Hematopoietic multipotent progenitor cell treated with erythropoietin and hydrocortisone succinate and interleukin-3 and kit ligand, for 17 days (in vitro differentiated cells): ENCODE data around the gene GJA4.

Source experiments
- DNase-seq: peaks from one replicate; pipeline ENCODE4 v3.0.0-alpha.2; 2015; ENCODE audit warnings: low spot score

The GJA4 gene

DNA sequence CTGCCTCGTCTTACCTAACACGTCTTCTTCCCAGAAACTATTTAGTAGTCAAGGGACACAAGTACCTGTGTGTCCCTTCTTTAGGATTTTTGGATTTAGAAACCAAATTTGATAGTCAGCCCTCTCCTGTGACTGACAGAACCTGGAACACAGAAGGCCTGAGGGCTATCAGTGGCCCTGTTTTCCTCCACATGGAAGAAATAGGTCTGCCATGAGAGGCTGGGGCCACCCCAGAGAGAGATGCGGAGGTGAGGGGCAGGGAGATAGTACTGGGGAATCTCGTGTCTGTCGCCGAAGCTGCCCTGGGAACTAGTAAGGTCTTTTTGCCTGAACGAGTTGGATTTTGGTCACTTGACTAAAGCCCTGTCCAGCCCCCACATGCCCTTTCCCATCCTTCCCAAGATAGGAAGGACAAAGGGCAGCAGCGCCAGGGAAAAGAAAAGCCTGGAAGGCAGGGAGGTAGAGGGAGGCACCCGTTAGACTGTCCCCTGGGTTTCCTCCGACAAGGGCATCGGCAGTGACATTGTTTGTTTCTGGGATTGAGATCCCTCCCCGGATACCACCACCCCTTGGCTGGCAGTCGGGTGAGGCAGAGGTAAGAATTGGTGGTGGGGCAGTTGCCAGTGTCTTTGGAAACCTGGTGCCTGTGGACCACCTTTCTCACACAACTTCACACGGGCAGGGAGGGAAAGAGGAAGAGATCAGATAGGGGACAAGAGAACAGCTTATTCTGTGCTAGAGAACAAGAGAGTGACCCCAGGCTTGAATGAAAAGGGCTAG, 46.9 kb downstream of the GJA4 start:
- no peak for DNase-seq

DNA sequence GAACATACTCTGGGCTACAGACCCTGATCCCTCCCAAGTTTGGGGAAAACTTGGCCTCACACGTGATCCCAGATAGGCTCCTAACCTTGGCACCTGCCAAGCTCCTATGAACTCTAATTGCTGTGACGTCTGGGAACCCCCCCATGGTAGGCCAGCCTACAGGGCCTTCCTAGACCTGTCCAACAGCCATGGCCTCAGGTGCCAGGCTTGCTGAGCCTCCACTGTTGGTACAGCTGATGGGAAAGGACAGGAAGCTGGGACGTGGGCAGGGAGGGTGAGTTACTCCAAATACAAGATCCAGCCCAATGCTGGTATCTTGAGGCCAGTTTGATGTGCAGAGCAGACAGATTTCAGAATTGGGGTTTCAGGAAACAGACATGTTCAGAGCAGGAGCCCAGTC, 47.6 kb downstream of the GJA4 start:
- no peak for DNase-seq

DNA sequence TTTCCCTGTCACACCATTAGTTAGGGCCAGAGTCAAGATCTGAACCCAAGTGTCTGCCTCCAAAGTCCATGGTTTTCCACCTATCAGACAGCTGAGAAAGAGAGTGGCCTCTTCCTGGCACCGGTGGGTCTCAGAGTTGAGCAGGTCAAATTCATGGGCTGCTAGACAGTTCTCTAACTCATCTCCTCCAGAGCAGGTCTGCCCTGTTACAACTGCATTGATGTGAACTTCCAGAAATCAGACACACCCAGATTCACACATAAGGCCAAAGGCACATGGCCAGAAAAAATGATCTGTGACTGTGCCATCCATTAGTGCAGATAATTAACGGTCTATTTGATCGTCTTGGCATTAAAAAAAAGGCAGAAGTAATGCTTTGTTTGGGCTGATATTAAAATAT, 49.3 kb downstream of the GJA4 start:
- DNase-seq, result no peak

DNA sequence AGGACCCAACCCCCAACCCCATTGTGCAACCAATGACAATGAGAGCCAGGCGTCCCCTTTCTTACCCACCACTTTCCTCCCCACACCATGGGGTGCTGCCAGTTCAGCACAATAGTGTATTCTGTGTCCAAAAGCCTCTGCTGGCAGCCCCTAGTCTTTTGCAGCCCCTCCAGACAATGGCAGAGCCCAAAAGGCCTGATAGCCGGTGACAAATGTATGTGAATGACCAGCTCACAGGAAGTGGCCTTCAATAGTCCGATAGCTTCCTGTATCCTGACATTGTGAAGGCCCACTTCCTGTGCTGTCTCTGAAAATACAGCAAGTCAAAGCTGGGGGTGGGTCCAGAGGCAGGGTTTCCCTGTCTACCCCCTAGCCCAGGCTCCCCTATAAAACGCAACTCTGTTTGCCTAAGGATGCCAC, 50.2 kb downstream of the GJA4 start:
- DNase-seq, result no peak

DNA sequence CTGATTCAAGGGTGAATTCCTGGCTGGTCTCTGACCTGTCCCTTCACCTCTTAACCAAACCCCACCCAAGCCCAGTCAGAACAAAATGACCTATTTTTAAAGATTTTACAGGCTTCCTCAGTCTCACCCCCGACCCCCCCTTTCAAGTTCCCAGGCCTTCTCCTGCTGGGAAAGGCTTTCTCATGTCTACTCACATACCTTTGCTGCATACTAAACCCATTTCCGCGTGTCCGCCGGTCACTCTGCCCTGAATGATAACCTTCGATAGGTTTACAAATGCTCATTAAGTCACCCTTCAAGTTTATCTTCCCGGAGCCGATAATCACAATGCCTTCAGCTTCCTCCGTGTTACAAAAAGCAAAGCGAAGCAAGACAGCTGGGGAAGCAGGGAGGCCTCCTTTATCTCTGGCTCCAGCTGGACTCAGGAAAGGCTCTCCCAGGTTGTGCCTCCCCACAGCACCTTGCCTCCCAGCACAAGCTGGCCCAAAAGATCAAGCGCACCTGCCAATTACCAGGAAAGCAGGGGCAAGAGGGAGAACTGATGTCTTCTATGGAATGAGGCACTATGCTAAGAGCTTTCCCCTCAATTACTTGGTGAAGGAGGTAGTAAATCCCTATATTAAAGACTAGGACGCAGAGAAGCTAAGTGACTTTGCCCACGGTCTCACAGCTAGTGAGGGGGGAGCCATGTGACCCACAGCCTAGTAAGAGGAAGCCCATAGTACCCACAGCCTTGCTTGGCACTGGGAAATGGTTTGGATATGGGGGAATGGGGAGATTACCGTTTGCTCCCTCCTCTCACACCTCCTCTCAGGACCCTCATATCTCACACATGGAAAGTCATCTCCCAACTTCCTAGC, 50.8 kb downstream of the GJA4 start:
- DNase-seq, result no peak

DNA sequence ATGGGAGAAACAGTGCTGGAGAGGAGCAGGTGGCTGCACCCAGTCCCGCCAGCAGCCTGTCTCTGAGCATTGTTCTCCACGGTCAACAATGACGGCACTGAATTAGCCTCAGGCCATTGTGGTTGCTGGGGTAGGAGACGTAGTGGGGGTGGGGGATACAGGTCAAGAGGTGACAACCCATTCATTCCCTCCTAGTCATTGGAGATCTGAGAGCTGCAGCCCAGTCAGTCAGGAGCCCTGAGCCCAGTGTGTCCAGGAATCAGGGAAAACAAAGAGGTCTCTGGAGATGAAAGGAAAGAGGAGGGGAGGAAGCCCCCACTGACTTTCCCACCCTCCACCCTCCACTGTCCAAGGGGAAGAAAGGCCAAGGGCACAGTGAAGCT, 51.4 kb downstream of the GJA4 start:
- no peak for DNase-seq
